Activated CD4-positive, alpha-beta memory T cell treated with anti-CD3 and anti-CD28 coated beads, Interleukin-2, amount 10 ng/mL, durations not matched to agents 7 days and 5 days (primary cell): Measurements from ENCODE around the gene PRM3. TPM values are rescaled to one million over a fixed set of nuclear protein-coding genes. Genes with fewer than 3 reads are reported as not detected.

ENCODE experiments used
- CTCF ChIA-PET: fragments of 350-600 bp; sonication (Branson Sonifier 250); formaldehyde crosslinking; loops from one replicate; lab custom pipeline; 2021; ENCODE audit warnings: antibody characterized with exemption, inconsistent platforms; lab: Charles Lee
- POLR2A ChIA-PET: fragments of 350-600 bp; sonication (Branson Sonifier 250); formaldehyde crosslinking; loops from one replicate; lab custom pipeline; 2021; ENCODE audit warnings: antibody characterized with exemption; lab: Charles Lee
- DNase-seq: peaks from one replicate; pipeline ENCODE4 v3.0.0-alpha.2; 2020
- H3K27ac Mint-ChIP-seq: one replicate; pipeline ENCODE4 v1.8.0; 2021; ENCODE audit warnings: mild to moderate bottlenecking, mixed read lengths
- H3K27me3 Mint-ChIP-seq: one replicate; pipeline ENCODE4 v1.8.0; 2021; ENCODE audit warnings: mixed read lengths
- H3K36me3 Mint-ChIP-seq: one replicate; pipeline ENCODE4 v1.8.0; 2021; ENCODE audit warnings: low read depth, mixed read lengths
- H3K4me1 Mint-ChIP-seq: one replicate; pipeline ENCODE4 v1.8.0; 2021; ENCODE audit warnings: mixed read lengths
- H3K4me3 Mint-ChIP-seq: one replicate; pipeline ENCODE4 v1.8.0; 2021; ENCODE audit warnings: mild to moderate bottlenecking, mixed read lengths
- H3K9me3 Mint-ChIP-seq: one replicate; pipeline ENCODE4 v1.8.0; 2021; ENCODE audit warnings: mixed read lengths
- total RNA-seq, 2 experiments: library from RNA; stranded (reverse); gene quantifications; one replicate each; pipeline ENCODE4 v1.2.3, GENCODE V29; 2021

The PRM3 gene
- total RNA-seq, 2 experiments from 2014 or later: not detected

- DNase-seq: peak; percentile 46
- Mint-ChIP-seq H3K4me3 (peak overlapping the region; percentile 38), H3K36me3 (no peaks in the 10 kb centered on the region), H3K9me3 (no peaks in the 10 kb centered on the region), H3K27ac (no peak overlapping the region), H3K27me3 (no peaks in the 10 kb centered on the region), H3K4me1 (peaks cover 29% of the 10 kb centered on the region)
- POLR2A ChIA-PET: interaction anchor here (1.0 to 15.7 kb wide), 6 partner anchors 13 to 275 kb away, joined by 3 to 302 read pairs (median 7); partner anchors contain the start of gene SOCS1
- CTCF ChIA-PET: interaction anchor here (0.8 to 2.0 kb wide), 5 partner anchors 12 to 269 kb away, joined by 3 to 6 read pairs (median 4); no protein-coding TSS in a partner anchor
These were observed 32.6 kb downstream of the PRM3 start for GRCh38 chr16:11240636-11241473.

- Mint-ChIP-seq H3K4me3 (peak overlapping the region; percentile 11), H3K4me1 (peaks cover 28% of the 10 kb centered on the region), H3K36me3 (no peaks in the 10 kb centered on the region), H3K27me3 (no peaks in the 10 kb centered on the region), H3K9me3 (no peaks in the 10 kb centered on the region), H3K27ac (no peak overlapping the region)
- DNase-seq: no peak
- ChIA-PET POLR2A (interaction anchor here (1.8 to 15.7 kb wide), 4 partner anchors 14 to 188 kb away, joined by 6 to 302 read pairs (median 19); partner anchors contain the start of gene SOCS1), CTCF (interaction anchor here (0.8 to 1.2 kb wide), 3 partner anchors 13 to 269 kb away, joined by 3 to 5 read pairs (median 4); no protein-coding TSS in a partner anchor)
These were observed 33.5 kb downstream of the PRM3 start for GRCh38 chr16:11239644-11240632.

GRCh38 chr16:11238272-11239202 is 34.9 kb downstream of the PRM3 start:
- H3K36me3 Mint-ChIP-seq: no peaks in the 10 kb centered on the region
- H3K9me3 Mint-ChIP-seq: no peaks in the 10 kb centered on the region
- H3K4me1 Mint-ChIP-seq: peaks cover 40% of the 10 kb centered on the region
- no peaks in the 10 kb centered on the region for H3K27me3 Mint-ChIP-seq
- POLR2A ChIA-PET: interaction anchor here (0.6 to 15.7 kb wide), 4 partner anchors 13 to 273 kb away, joined by 3 to 302 read pairs (median 16); partner anchors contain the start of gene SOCS1
- no peak for DNase-seq
- CTCF ChIA-PET: interaction anchor here (1.6 kb wide), 1 partner anchor 118 kb away, joined by 3 read pairs; no protein-coding TSS in a partner anchor
- no peak overlapping the region for H3K4me3 Mint-ChIP-seq
- H3K27ac Mint-ChIP-seq: peak overlapping the region; percentile 2

- CTCF ChIA-PET: no interaction called here
- no peak overlapping the region for H3K27ac Mint-ChIP-seq
- H3K4me3 Mint-ChIP-seq: no peak overlapping the region
- no peak for DNase-seq
- H3K4me1 Mint-ChIP-seq: peaks cover 57% of the 10 kb centered on the region
- no peaks in the 10 kb centered on the region for H3K9me3 Mint-ChIP-seq
- POLR2A ChIA-PET: interaction anchor here (1.1 to 15.7 kb wide), 5 partner anchors 9 to 184 kb away, joined by 3 to 302 read pairs (median 7); partner anchors contain the start of gene SOCS1
- H3K36me3 Mint-ChIP-seq: no peaks in the 10 kb centered on the region
- no peaks in the 10 kb centered on the region for H3K27me3 Mint-ChIP-seq
These were observed 36.8 kb downstream of the PRM3 start for GRCh38 chr16:11236461-11237254.

- H3K36me3 Mint-ChIP-seq: no peaks in the 10 kb centered on the region
- H3K27me3 Mint-ChIP-seq: no peaks in the 10 kb centered on the region
- H3K4me3 Mint-ChIP-seq: no peak overlapping the region
- H3K27ac Mint-ChIP-seq: peak overlapping the region; percentile 76
- no peak for DNase-seq
- peaks cover 67% of the 10 kb centered on the region for H3K4me1 Mint-ChIP-seq
- POLR2A ChIA-PET: interaction anchor here (1.1 to 15.7 kb wide), 5 partner anchors 10 to 183 kb away, joined by 3 to 302 read pairs (median 28); partner anchors contain the start of gene SOCS1
- CTCF ChIA-PET: no interaction called here
- no peaks in the 10 kb centered on the region for H3K9me3 Mint-ChIP-seq
These were observed 37.8 kb downstream of the PRM3 start for GRCh38 chr16:11235703-11235991.

- no peak overlapping the region for H3K4me3 Mint-ChIP-seq
- H3K27me3 Mint-ChIP-seq: no peaks in the 10 kb centered on the region
- H3K4me1 Mint-ChIP-seq: peaks cover 71% of the 10 kb centered on the region
- no peak for DNase-seq
- ChIA-PET CTCF (interaction anchor here (0.9 to 3.1 kb wide), 4 partner anchors 11 to 264 kb away, joined by 3 to 23 read pairs (median 4); partner anchors contain the start of gene SOCS1), POLR2A (interaction anchor here (0.7 to 15.7 kb wide), 9 partner anchors 11 to 270 kb away, joined by 3 to 302 read pairs (median 5); partner anchors contain the start of gene SOCS1)
- H3K27ac Mint-ChIP-seq: peak overlapping the region; percentile 76
- no peaks in the 10 kb centered on the region for H3K36me3 Mint-ChIP-seq
- no peaks in the 10 kb centered on the region for H3K9me3 Mint-ChIP-seq
These were observed 38.3 kb downstream of the PRM3 start for GRCh38 chr16:11234884-11235702.

GRCh38 chr16:11233727-11234376 is 39.6 kb downstream of the PRM3 start:
- POLR2A ChIA-PET: interaction anchor here (0.7 to 15.7 kb wide), 26 partner anchors 8 to 269 kb away, joined by 3 to 302 read pairs (median 5); partner anchors contain the start of gene SOCS1
- H3K4me3 Mint-ChIP-seq: peak overlapping the region; percentile 66
- CTCF ChIA-PET: interaction anchor here (0.7 to 3.1 kb wide), 16 partner anchors 10 to 270 kb away, joined by 3 to 23 read pairs (median 5); partner anchors contain the start of gene SOCS1

GRCh38 chr16:11232852-11233726 is 40.3 kb downstream of the PRM3 start:
- POLR2A ChIA-PET: interaction anchor here (0.7 to 15.7 kb wide), 28 partner anchors 9 to 268 kb away, joined by 3 to 302 read pairs (median 5); partner anchors contain the start of gene SOCS1
- Mint-ChIP-seq H3K36me3 (no peaks in the 10 kb centered on the region), H3K4me3 (peak overlapping the region; percentile 66), H3K27me3 (no peaks in the 10 kb centered on the region), H3K27ac (peak overlapping the region; percentile 98), H3K9me3 (no peaks in the 10 kb centered on the region), H3K4me1 (peaks cover 86% of the 10 kb centered on the region)
- peak; percentile 95 for DNase-seq
- CTCF ChIA-PET: interaction anchor here (0.7 to 3.1 kb wide), 17 partner anchors 9 to 269 kb away, joined by 3 to 23 read pairs (median 5); partner anchors contain the start of gene SOCS1

More at GRCh38 chr16:11233727-11234376, 39.6 kb downstream of the PRM3 start:
- no peaks in the 10 kb centered on the region for H3K9me3 Mint-ChIP-seq
- H3K4me1 Mint-ChIP-seq: peaks cover 83% of the 10 kb centered on the region
- no peaks in the 10 kb centered on the region for H3K27me3 Mint-ChIP-seq
- no peaks in the 10 kb centered on the region for H3K36me3 Mint-ChIP-seq
- peak; percentile 82 for DNase-seq
- peak overlapping the region; percentile 98 for H3K27ac Mint-ChIP-seq

- H3K27ac Mint-ChIP-seq: peak overlapping the region; percentile 98
- POLR2A ChIA-PET: interaction anchor here (0.9 to 15.7 kb wide), 17 partner anchors 8 to 267 kb away, joined by 3 to 302 read pairs (median 8); partner anchors contain the start of gene SOCS1
- DNase-seq: no peak
- no peaks in the 10 kb centered on the region for H3K9me3 Mint-ChIP-seq
- peaks cover 87% of the 10 kb centered on the region for H3K4me1 Mint-ChIP-seq
- CTCF ChIA-PET: interaction anchor here (0.8 to 3.1 kb wide), 8 partner anchors 9 to 268 kb away, joined by 4 to 23 read pairs (median 6); partner anchors contain the start of gene SOCS1
- no peaks in the 10 kb centered on the region for H3K36me3 Mint-ChIP-seq
- no peaks in the 10 kb centered on the region for H3K27me3 Mint-ChIP-seq
- peak overlapping the region; percentile 66 for H3K4me3 Mint-ChIP-seq
These were observed 41.1 kb downstream of the PRM3 start for GRCh38 chr16:11232302-11232851.
